Gastroesophageal sphincter (tissue), 3 donors: Measurements from ENCODE around the gene HSPA12B.

ENCODE experiments used
- EP300 ChIP-seq: sonication (generic); formaldehyde crosslinking; IDR thresholded peaks from one replicate; pipeline ENCODE4 v1.6.1; 2017; ENCODE audit warnings: antibody characterized with exemption, mild to moderate bottlenecking
- POLR2AphosphoS5 ChIP-seq: sonication (generic); formaldehyde crosslinking; IDR thresholded peaks from one replicate; pipeline ENCODE4 v1.6.1; 2017; ENCODE audit warnings: antibody characterized with exemption
- TF ChIP-seq, protein P1 (sequence below), 4 experiments: fragments of 200-600 bp in 2 of 4; fragments of 450-650 bp in 2 of 4; sonication (generic) in 1 of 4; IDR thresholded peaks; one replicate each; pipeline ENCODE4 v1.5.1; 2017 to 2019; ENCODE audit warnings: antibody characterized with exemption in 4 of 4, mild to moderate bottlenecking in 2 of 4, moderate library complexity in 2 of 4

DNA sequence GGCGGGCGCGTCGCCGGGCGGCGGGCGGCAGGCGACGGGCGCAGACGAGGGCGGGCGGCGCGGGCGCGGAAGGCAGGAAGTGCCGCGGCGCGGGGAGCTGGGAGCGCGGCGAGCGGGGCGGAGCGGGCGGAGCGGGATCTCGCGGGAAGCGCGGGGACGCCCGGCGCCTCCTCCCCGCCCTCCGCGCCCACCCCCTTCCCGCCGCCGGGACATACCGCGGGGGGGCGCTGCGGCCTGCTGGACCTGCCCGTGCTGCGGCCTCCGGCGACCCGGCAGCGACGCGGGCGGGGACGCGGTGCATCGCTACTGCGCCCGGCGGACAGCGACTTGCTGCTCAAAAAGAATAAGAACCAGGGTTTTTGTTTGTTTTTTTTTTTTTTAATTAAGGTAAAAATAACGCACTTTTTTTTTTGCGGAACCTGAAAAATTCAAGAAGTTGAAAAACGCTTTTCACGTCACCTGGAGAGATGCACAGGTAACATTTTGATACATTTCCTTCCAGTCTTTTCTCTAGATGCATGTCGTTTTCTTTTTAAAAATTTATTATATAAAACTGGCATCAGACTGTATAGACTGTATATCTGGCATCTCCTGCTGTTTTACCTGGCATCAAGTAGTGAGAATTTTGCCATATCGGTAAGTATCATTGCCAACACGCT, 54.3 kb downstream of the HSPA12B start, which contains the start of gene CENPB:
- TF ChIP-seq, protein P1, sequence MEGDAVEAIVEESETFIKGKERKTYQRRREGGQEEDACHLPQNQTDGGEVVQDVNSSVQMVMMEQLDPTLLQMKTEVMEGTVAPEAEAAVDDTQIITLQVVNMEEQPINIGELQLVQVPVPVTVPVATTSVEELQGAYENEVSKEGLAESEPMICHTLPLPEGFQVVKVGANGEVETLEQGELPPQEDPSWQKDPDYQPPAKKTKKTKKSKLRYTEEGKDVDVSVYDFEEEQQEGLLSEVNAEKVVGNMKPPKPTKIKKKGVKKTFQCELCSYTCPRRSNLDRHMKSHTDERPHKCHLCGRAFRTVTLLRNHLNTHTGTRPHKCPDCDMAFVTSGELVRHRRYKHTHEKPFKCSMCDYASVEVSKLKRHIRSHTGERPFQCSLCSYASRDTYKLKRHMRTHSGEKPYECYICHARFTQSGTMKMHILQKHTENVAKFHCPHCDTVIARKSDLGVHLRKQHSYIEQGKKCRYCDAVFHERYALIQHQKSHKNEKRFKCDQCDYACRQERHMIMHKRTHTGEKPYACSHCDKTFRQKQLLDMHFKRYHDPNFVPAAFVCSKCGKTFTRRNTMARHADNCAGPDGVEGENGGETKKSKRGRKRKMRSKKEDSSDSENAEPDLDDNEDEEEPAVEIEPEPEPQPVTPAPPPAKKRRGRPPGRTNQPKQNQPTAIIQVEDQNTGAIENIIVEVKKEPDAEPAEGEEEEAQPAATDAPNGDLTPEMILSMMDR (IDR thresholded peaks at IDR 0.05) = peak in 3 of 4 experiments; percentile 79 to 88 (median 86)
- TF ChIP-seq EP300 (no peak), POLR2AphosphoS5 (no peak)
